ENCODE measurements around the gene GGA3.
"Not testable (repeated sequence)": the region's sequence is repeated elsewhere in the genome, so short reads cannot be mapped to it uniquely, and the experiment has no call there.

Gene GGA3

GRCh38 chr17:75288359-75288758 lies 27.0 kb upstream of the GGA3 start:
- H3K27me3 ChIP-seq (replicated peaks in 2 of 5; ENCODE audit: control insufficient read depth in 4 of 5, insufficient read depth in 5 of 5, low read length in 4 of 5): no peaks in the 10 kb centered on the region
- ChIA-PET POLR2A (interaction anchor here (1.1 to 1.9 kb wide), 3 partner anchors 17 to 27 kb away, joined by 3 to 13 read pairs (median 5); partner anchors contain the start of genes GGA3, MIF4GD and MRPS7), CTCF (interaction anchor here (0.9 to 3.7 kb wide), 5 partner anchors 17 to 461 kb away, joined by 3 to 20 read pairs (median 4); partner anchors contain the start of gene MIF4GD)
- peak overlapping the region in 1 of 2 experiments; percentile 98 for H3K27ac ChIP-seq (ENCODE audit: insufficient read depth in 1 of 2, low read depth in 1 of 2, low read length in 2 of 2, poor library complexity in 1 of 2, severe bottlenecking in 2 of 2)
- peaks cover 8 to 34% (median 17%) of the 10 kb centered on the region in 4 experiments for H3K4me1 ChIP-seq (ENCODE audit: control extremely low read depth in 1 of 4, control insufficient read depth in 4 of 4, insufficient read depth in 4 of 4, low read length in 3 of 4)
- H3K36me3 ChIP-seq (ENCODE audit: control insufficient read depth in 4 of 4, insufficient read depth in 4 of 4, low read length in 3 of 4): peaks cover 6 to 30% (median 16%) of the 10 kb centered on the region in 4 experiments
- DNase-seq: no peak
- no CpG with 5 or more reads among the region's 2 CpGs for WGBS (ENCODE audit: insufficient coverage)
- peak overlapping the region in 6 of 7 experiments; percentile 40 to 98 (median 96) for H3K4me3 ChIP-seq (ENCODE audit: control insufficient read depth in 1 of 7, extremely low read depth in 1 of 7, insufficient read depth in 4 of 7, low read depth in 2 of 7, low read length in 6 of 7)
- no peaks in the 10 kb centered on the region for H3K9me3 ChIP-seq (ENCODE audit: control extremely low read depth in 1 of 5, control insufficient read depth in 4 of 5, insufficient read depth in 2 of 5, low read depth in 1 of 5, low read length in 4 of 5)

DNA sequence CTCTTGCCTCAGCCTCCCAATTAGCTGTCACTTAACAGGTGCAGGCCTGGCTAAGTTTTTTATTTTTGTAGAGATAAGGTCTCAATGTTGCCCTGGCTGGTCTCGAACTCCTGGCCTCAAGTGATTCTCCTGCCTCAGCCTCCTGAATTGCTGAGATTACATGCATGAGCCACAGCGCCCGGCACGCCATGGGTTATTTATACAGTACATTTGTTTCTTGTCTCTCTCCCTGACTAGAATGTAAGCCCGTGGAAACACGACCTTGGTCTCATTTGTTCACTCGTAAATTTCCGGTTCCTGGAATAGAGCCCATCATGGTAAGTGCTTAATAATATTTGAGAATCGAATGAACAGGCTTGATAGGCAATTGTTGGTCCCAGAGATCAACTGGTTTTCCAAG lies 25.8 kb upstream of the GGA3 start:
- peaks cover 6 to 35% (median 19%) of the 10 kb centered on the region in 4 experiments for H3K36me3 ChIP-seq (ENCODE audit: control insufficient read depth in 4 of 4, insufficient read depth in 4 of 4, low read length in 3 of 4)
- H3K27me3 ChIP-seq (replicated peaks in 2 of 5; ENCODE audit: control insufficient read depth in 4 of 5, insufficient read depth in 5 of 5, low read length in 4 of 5): no peaks in the 10 kb centered on the region
- POLR2A ChIA-PET: no interaction called here
- no peak overlapping the region for H3K27ac ChIP-seq (ENCODE audit: insufficient read depth in 1 of 2, low read depth in 1 of 2, low read length in 2 of 2, poor library complexity in 1 of 2, severe bottlenecking in 2 of 2)
- H3K4me3 ChIP-seq (ENCODE audit: control insufficient read depth in 1 of 7, extremely low read depth in 1 of 7, insufficient read depth in 4 of 7, low read depth in 2 of 7, low read length in 6 of 7): no peak overlapping the region
- DNase-seq: no peak
- H3K9me3 ChIP-seq (ENCODE audit: control extremely low read depth in 1 of 5, control insufficient read depth in 4 of 5, insufficient read depth in 2 of 5, low read depth in 1 of 5, low read length in 4 of 5): no peaks in the 10 kb centered on the region
- CTCF ChIA-PET: interaction anchor here (2.3 kb wide), 1 partner anchor 17 kb away, joined by 10 read pairs; the partner anchor contains the start of gene MIF4GD
- H3K4me1 ChIP-seq (ENCODE audit: control extremely low read depth in 1 of 4, control insufficient read depth in 4 of 4, insufficient read depth in 4 of 4, low read length in 3 of 4): peaks cover 8 to 34% (median 17%) of the 10 kb centered on the region in 4 experiments
- 99% methylated on average over 9 of the region's 9 CpGs for WGBS (ENCODE audit: insufficient coverage)

GRCh38 chr17:75285123-75285522 lies 23.7 kb upstream of the GGA3 start:
- H3K36me3 ChIP-seq (ENCODE audit: control insufficient read depth in 4 of 4, insufficient read depth in 4 of 4, low read length in 3 of 4): peaks cover 6 to 50% (median 29%) of the 10 kb centered on the region in 4 experiments
- POLR2A ChIA-PET: no interaction called here

DNA sequence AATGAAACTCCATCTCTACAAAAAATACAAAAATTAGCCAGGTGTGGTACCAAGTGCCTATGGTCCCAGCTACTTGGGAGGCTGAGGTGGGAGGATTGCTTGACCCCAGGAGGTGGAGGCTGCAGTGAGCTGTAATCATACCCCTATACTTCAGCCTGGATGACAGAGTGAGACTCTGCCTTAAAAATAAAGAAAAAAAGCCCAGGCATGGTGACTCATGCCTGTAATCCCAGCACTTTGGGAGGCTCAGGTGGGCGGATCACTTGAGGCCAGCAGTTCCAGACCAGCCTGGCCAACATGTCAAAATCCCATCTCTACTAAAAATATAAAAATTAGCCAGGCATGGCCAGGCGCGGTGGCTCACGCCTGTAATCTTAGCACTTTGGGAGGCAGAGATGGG lies 18.8 kb upstream of the GGA3 start:
- POLR2A ChIA-PET; H3K27me3 ChIP-seq (replicated peaks in 2 of 5; ENCODE audit: control insufficient read depth in 4 of 5, insufficient read depth in 5 of 5, low read length in 4 of 5); H3K27ac ChIP-seq (ENCODE audit: insufficient read depth in 1 of 2, low read depth in 1 of 2, low read length in 2 of 2, poor library complexity in 1 of 2, severe bottlenecking in 2 of 2); H3K4me1 ChIP-seq (ENCODE audit: control extremely low read depth in 1 of 4, control insufficient read depth in 4 of 4, insufficient read depth in 4 of 4, low read length in 3 of 4); H3K4me3 ChIP-seq (ENCODE audit: control insufficient read depth in 1 of 7, extremely low read depth in 1 of 7, insufficient read depth in 4 of 7, low read depth in 2 of 7, low read length in 6 of 7); CTCF ChIA-PET; H3K9me3 ChIP-seq (ENCODE audit: control extremely low read depth in 1 of 5, control insufficient read depth in 4 of 5, insufficient read depth in 2 of 5, low read depth in 1 of 5, low read length in 4 of 5); DNase-seq: not testable (repeated sequence)
- 90% methylated on average over 2 of the region's 4 CpGs for WGBS (ENCODE audit: insufficient coverage)
- peaks cover 5 to 54% (median 34%) of the 10 kb centered on the region in 4 experiments for H3K36me3 ChIP-seq (ENCODE audit: control insufficient read depth in 4 of 4, insufficient read depth in 4 of 4, low read length in 3 of 4)

More at GRCh38 chr17:75285123-75285522, 23.7 kb upstream of the GGA3 start:
- H3K4me3 ChIP-seq (ENCODE audit: control insufficient read depth in 1 of 7, extremely low read depth in 1 of 7, insufficient read depth in 4 of 7, low read depth in 2 of 7, low read length in 6 of 7): no peak overlapping the region
- no peaks in the 10 kb centered on the region for H3K27me3 ChIP-seq (replicated peaks in 2 of 5; ENCODE audit: control insufficient read depth in 4 of 5, insufficient read depth in 5 of 5, low read length in 4 of 5)
- DNase-seq: no peak
- CTCF ChIA-PET: interaction anchor here (0.6 to 2.3 kb wide), 5 partner anchors 9 to 127 kb away, joined by 3 to 10 read pairs (median 3); partner anchors contain the start of gene MIF4GD
- H3K4me1 ChIP-seq (ENCODE audit: control extremely low read depth in 1 of 4, control insufficient read depth in 4 of 4, insufficient read depth in 4 of 4, low read length in 3 of 4): peaks cover 6 to 26% (median 11%) of the 10 kb centered on the region in 4 experiments
- H3K27ac ChIP-seq (ENCODE audit: insufficient read depth in 1 of 2, low read depth in 1 of 2, low read length in 2 of 2, poor library complexity in 1 of 2, severe bottlenecking in 2 of 2): no peak overlapping the region
- H3K9me3 ChIP-seq (ENCODE audit: control extremely low read depth in 1 of 5, control insufficient read depth in 4 of 5, insufficient read depth in 2 of 5, low read depth in 1 of 5, low read length in 4 of 5): no peaks in the 10 kb centered on the region
- 95% methylated on average over 6 of the region's 6 CpGs for WGBS (ENCODE audit: insufficient coverage)

DNA sequence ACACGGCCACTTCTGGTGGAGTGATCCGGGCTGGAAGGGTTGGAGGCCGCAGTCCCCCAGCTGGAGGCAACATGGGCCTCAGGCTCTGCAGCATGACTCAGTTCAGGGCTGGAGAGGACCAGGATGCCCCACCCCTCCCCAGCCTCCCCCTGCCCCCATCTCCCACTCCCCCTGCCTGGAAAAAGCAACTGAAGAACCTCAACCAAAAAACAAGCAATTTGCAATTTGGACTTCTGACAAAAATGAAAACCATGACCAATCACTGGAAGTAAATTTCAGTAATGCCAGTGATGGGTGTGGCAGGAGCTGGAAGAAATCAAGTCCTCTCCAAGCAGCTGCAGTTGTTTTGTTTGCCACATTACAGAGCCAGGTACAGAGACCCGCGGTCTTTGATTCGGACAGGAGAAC lies 16.3 kb upstream of the GGA3 start:
- Histone ChIP-seq H3K36me3 (ENCODE audit: control insufficient read depth in 4 of 4, insufficient read depth in 4 of 4, low read length in 3 of 4) (peaks cover 5 to 66% (median 45%) of the 10 kb centered on the region in 4 experiments), H3K4me3 (ENCODE audit: control insufficient read depth in 1 of 7, extremely low read depth in 1 of 7, insufficient read depth in 4 of 7, low read depth in 2 of 7, low read length in 6 of 7) (no peak overlapping the region), H3K27me3 (replicated peaks in 2 of 5; ENCODE audit: control insufficient read depth in 4 of 5, insufficient read depth in 5 of 5, low read length in 4 of 5) (no peaks in the 10 kb centered on the region), H3K9me3 (ENCODE audit: control extremely low read depth in 1 of 5, control insufficient read depth in 4 of 5, insufficient read depth in 2 of 5, low read depth in 1 of 5, low read length in 4 of 5) (no peaks in the 10 kb centered on the region), H3K4me1 (ENCODE audit: control extremely low read depth in 1 of 4, control insufficient read depth in 4 of 4, insufficient read depth in 4 of 4, low read length in 3 of 4) (peaks cover 0 to 8% (median 2%) of the 10 kb centered on the region in 4 experiments), H3K27ac (ENCODE audit: insufficient read depth in 1 of 2, low read depth in 1 of 2, low read length in 2 of 2, poor library complexity in 1 of 2, severe bottlenecking in 2 of 2) (no peak overlapping the region)
- ChIA-PET CTCF (interaction anchor here (1.0 kb wide), 1 partner anchor 33 kb away, joined by 3 read pairs; no protein-coding TSS in a partner anchor), POLR2A (no interaction called here)
- no peak for DNase-seq
- WGBS (ENCODE audit: insufficient coverage): 93% methylated on average over 2 of the region's 6 CpGs

DNA sequence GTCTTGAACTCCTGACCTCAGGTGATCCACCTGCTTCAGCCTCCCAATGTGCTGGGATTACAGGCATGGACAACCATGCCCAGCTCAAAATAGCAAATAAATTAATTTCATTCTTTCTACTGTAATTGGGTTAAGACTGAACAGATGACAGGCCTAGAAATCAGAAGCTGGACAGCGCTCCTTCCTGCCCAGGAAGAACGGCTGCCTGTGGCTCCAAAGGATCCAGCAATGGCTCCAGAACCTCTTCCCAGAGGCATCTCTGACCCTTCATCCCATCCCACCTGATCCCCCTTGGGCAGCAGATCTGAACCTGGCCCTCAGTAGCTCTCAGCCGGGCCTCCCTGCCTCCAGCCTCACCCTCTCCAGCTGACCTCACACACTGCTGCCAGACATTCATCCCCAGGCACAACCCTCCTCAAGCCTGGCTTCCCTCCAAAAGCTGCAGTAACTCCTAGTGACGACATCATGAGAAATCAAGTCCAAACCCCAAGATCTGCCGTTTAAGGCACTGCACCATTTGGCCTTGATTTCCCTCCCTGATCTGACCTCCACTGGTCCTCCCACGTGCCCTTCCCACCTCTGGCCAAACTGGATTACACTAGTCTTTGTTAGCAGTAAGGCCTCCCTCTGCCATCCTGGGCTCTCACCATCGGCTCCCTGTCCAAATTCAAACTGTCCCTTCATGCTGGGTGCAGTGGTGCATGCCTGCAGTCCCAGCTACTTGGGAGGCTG lies 12.7 kb upstream of the GGA3 start:
- DNase-seq: no peak
- Histone ChIP-seq H3K4me3 (ENCODE audit: control insufficient read depth in 1 of 7, extremely low read depth in 1 of 7, insufficient read depth in 4 of 7, low read depth in 2 of 7, low read length in 6 of 7) (no peak overlapping the region), H3K9me3 (ENCODE audit: control extremely low read depth in 1 of 5, control insufficient read depth in 4 of 5, insufficient read depth in 2 of 5, low read depth in 1 of 5, low read length in 4 of 5) (no peaks in the 10 kb centered on the region), H3K27me3 (replicated peaks in 2 of 5; ENCODE audit: control insufficient read depth in 4 of 5, insufficient read depth in 5 of 5, low read length in 4 of 5) (no peaks in the 10 kb centered on the region), H3K27ac (ENCODE audit: insufficient read depth in 1 of 2, low read depth in 1 of 2, low read length in 2 of 2, poor library complexity in 1 of 2, severe bottlenecking in 2 of 2) (no peak overlapping the region), H3K4me1 (ENCODE audit: control extremely low read depth in 1 of 4, control insufficient read depth in 4 of 4, insufficient read depth in 4 of 4, low read length in 3 of 4) (peaks cover 0 to 33% (median 25%) of the 10 kb centered on the region in 4 experiments), H3K36me3 (ENCODE audit: control insufficient read depth in 4 of 4, insufficient read depth in 4 of 4, low read length in 3 of 4) (peaks cover 5 to 49% (median 32%) of the 10 kb centered on the region in 4 experiments)
- WGBS (ENCODE audit: insufficient coverage): 98% methylated on average over 7 of the region's 7 CpGs
- POLR2A ChIA-PET: interaction anchor here (0.6 to 1.6 kb wide), 2 partner anchors 12 to 42 kb away, joined by 3 read pairs; partner anchors contain the start of genes GGA3 and MRPS7
- CTCF ChIA-PET: interaction anchor here (1.2 to 5.1 kb wide), 3 partner anchors 13 to 62 kb away, joined by 3 to 40 read pairs (median 4); partner anchors contain the start of genes GGA3 and MRPS7

DNA sequence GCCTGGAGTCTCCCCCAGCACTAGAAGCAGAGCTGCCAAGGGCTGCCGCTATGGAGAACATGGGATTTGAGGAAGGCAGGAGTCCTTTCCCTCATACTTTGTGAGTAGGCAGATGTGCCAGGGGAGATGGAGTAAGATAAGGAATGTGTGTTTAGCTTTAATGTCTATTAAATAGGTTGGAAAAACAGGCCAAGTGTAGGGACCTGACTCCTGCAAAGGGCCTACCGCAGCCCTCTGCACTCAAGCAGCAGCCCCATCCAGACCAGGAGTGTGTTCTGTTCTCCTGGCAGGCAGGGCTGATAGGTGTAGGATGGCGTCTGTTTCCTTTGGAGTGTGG lies 11.4 kb upstream of the GGA3 start:
- Histone ChIP-seq H3K4me3 (ENCODE audit: control insufficient read depth in 1 of 7, extremely low read depth in 1 of 7, insufficient read depth in 4 of 7, low read depth in 2 of 7, low read length in 6 of 7) (no peak overlapping the region), H3K4me1 (ENCODE audit: control extremely low read depth in 1 of 4, control insufficient read depth in 4 of 4, insufficient read depth in 4 of 4, low read length in 3 of 4) (peaks cover 0 to 40% (median 27%) of the 10 kb centered on the region in 4 experiments), H3K9me3 (ENCODE audit: control extremely low read depth in 1 of 5, control insufficient read depth in 4 of 5, insufficient read depth in 2 of 5, low read depth in 1 of 5, low read length in 4 of 5) (no peaks in the 10 kb centered on the region), H3K36me3 (ENCODE audit: control insufficient read depth in 4 of 4, insufficient read depth in 4 of 4, low read length in 3 of 4) (peaks cover 5 to 43% (median 29%) of the 10 kb centered on the region in 4 experiments), H3K27me3 (replicated peaks in 2 of 5; ENCODE audit: control insufficient read depth in 4 of 5, insufficient read depth in 5 of 5, low read length in 4 of 5) (no peaks in the 10 kb centered on the region), H3K27ac (ENCODE audit: insufficient read depth in 1 of 2, low read depth in 1 of 2, low read length in 2 of 2, poor library complexity in 1 of 2, severe bottlenecking in 2 of 2) (no peak overlapping the region)
- ChIA-PET POLR2A (no interaction called here), CTCF (interaction anchor here (3.5 to 5.1 kb wide), 2 partner anchors 12 to 17 kb away, joined by 20 to 40 read pairs; partner anchors contain the start of genes GGA3, MRPS7 and SLC25A19)
- no peak for DNase-seq
- 76% methylated on average over 3 of the region's 3 CpGs for WGBS (ENCODE audit: insufficient coverage)

Measured in common myeloid progenitor, CD34-positive (primary cell).